Chondrocyte (in vitro differentiated cells): ENCODE results near the gene NIPAL4. TPM values are rescaled to one million over a fixed set of nuclear protein-coding genes. Genes with fewer than 3 reads are reported as not detected.

Experiments used
- DNase-seq: peaks from one replicate; pipeline ENCODE4 v3.0.0; 2021; ENCODE audit warnings: mixed read lengths, low spot score
- H3K27ac Mint-ChIP-seq: one replicate; pipeline ENCODE4 v1.8.0; 2021; ENCODE audit warnings: mild to moderate bottlenecking, moderate library complexity, mixed read lengths; ENCODE audit not compliant: unreplicated experiment
- H3K27me3 Mint-ChIP-seq: 2 replicates; pipeline ENCODE4 v1.8.0; 2021; ENCODE audit warnings: low read depth, mixed read lengths
- H3K36me3 Mint-ChIP-seq: 2 replicates; pipeline ENCODE4 v1.8.0; 2021; ENCODE audit warnings: low read depth, mixed read lengths
- H3K4me1 Mint-ChIP-seq: 2 replicates; pipeline ENCODE4 v1.8.0; 2021; ENCODE audit warnings: low read depth, mild to moderate bottlenecking, mixed read lengths
- H3K4me3 Mint-ChIP-seq: one replicate; pipeline ENCODE4 v1.8.0; 2021; ENCODE audit warnings: mild to moderate bottlenecking, moderate library complexity, mixed read lengths; ENCODE audit not compliant: unreplicated experiment
- H3K9me3 Mint-ChIP-seq: 2 replicates; pipeline ENCODE4 v1.8.0; 2021; ENCODE audit warnings: low read depth, mixed read lengths
- total RNA-seq: library from RNA; stranded (reverse); gene quantifications from 3 replicates; pipeline ENCODE4 v1.2.1, GENCODE V29; 2021
- TF ChIP-seq, protein P1 (sequence below): fragments of 200-600 bp; sonication (generic); IDR thresholded peaks from 2 replicates; pipeline ENCODE4 v1.5.0; 2021; ENCODE audit warnings: antibody characterized with exemption, mild to moderate bottlenecking, moderate library complexity

Gene NIPAL4
- total RNA-seq, 1 donor from 2014 or later: 0.60 TPM

DNA sequence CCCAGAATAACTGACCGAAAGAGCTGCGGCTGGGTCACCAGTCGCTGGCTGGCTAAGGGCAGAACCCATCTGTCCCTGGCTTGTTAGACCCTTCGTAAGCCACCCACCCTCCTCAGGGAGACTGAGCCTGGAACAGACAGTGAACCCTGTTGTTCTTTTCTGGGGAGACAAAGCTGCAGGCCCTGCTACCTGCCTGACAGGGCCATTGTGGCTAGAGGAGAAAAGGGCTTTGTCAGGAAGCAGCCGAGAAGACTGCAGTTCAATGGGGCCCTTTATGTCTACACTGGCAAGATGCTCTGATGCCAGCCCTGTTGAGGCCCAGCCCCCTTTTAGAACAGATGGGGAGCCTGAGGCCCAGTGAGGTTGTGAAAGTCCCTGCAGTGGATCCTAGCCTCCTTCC, 3.7 kb upstream of the NIPAL4 start:
- DNase-seq: no peak
- Mint-ChIP-seq H3K36me3 (no peaks in the 10 kb centered on the region), H3K4me1 (peaks cover 9% of the 10 kb centered on the region), H3K27me3 (no peaks in the 10 kb centered on the region), H3K27ac (no peak overlapping the region), H3K9me3 (no peaks in the 10 kb centered on the region), H3K4me3 (no peak overlapping the region)
- TF ChIP-seq, protein P1, sequence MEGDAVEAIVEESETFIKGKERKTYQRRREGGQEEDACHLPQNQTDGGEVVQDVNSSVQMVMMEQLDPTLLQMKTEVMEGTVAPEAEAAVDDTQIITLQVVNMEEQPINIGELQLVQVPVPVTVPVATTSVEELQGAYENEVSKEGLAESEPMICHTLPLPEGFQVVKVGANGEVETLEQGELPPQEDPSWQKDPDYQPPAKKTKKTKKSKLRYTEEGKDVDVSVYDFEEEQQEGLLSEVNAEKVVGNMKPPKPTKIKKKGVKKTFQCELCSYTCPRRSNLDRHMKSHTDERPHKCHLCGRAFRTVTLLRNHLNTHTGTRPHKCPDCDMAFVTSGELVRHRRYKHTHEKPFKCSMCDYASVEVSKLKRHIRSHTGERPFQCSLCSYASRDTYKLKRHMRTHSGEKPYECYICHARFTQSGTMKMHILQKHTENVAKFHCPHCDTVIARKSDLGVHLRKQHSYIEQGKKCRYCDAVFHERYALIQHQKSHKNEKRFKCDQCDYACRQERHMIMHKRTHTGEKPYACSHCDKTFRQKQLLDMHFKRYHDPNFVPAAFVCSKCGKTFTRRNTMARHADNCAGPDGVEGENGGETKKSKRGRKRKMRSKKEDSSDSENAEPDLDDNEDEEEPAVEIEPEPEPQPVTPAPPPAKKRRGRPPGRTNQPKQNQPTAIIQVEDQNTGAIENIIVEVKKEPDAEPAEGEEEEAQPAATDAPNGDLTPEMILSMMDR: no peak

DNA sequence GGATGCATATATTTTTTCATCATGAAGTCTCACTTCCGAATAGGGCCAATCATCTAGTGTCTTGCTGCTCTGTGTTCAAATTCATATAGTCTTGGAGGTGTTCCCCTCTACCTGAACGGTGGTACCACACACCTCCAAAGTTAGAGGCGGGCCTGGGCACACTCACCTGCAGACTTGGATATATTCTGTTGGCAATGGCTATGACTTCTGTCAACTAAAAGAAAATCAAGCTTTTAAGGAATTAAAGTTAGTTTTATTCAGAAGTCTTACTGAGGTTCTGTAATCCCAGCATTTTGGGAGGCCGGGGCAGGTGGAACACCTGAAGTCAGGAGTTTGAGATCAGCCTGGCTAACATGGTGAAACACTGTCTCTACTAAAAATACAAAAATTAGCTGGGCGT, 2.6 kb upstream of the NIPAL4 start:
- H3K27me3 Mint-ChIP-seq: no peaks in the 10 kb centered on the region
- peaks cover 6% of the 10 kb centered on the region for H3K4me1 Mint-ChIP-seq
- TF ChIP-seq, protein P1: no peak
- H3K27ac Mint-ChIP-seq: no peak overlapping the region
- H3K4me3 Mint-ChIP-seq: no peak overlapping the region
- DNase-seq: no peak
- no peaks in the 10 kb centered on the region for H3K36me3 Mint-ChIP-seq
- H3K9me3 Mint-ChIP-seq: no peaks in the 10 kb centered on the region

DNA sequence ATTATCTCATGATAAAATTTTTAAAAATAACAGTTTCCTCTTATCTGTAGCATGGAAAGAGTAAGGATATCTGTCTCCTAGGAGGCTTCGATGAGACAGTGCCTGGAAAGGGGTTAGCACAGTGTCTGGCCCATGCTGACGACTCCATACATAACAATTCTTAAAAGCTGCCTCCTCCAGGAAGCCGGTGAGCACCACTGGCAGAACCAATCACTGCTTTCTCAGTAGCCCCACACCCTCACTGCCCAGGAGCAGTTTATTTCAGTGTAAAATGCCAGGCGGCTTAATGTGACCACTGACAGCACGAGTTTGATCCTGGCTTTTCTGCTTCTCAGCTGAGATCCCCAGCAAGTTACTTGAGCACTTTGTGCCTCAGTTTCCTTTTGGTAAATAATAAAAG, 1.2 kb upstream of the NIPAL4 start:
- Mint-ChIP-seq H3K27me3 (no peaks in the 10 kb centered on the region), H3K4me3 (no peak overlapping the region), H3K4me1 (peaks cover 9% of the 10 kb centered on the region), H3K27ac (no peak overlapping the region), H3K36me3 (no peaks in the 10 kb centered on the region), H3K9me3 (no peaks in the 10 kb centered on the region)
- TF ChIP-seq, protein P1: no peak
- DNase-seq: no peak

DNA sequence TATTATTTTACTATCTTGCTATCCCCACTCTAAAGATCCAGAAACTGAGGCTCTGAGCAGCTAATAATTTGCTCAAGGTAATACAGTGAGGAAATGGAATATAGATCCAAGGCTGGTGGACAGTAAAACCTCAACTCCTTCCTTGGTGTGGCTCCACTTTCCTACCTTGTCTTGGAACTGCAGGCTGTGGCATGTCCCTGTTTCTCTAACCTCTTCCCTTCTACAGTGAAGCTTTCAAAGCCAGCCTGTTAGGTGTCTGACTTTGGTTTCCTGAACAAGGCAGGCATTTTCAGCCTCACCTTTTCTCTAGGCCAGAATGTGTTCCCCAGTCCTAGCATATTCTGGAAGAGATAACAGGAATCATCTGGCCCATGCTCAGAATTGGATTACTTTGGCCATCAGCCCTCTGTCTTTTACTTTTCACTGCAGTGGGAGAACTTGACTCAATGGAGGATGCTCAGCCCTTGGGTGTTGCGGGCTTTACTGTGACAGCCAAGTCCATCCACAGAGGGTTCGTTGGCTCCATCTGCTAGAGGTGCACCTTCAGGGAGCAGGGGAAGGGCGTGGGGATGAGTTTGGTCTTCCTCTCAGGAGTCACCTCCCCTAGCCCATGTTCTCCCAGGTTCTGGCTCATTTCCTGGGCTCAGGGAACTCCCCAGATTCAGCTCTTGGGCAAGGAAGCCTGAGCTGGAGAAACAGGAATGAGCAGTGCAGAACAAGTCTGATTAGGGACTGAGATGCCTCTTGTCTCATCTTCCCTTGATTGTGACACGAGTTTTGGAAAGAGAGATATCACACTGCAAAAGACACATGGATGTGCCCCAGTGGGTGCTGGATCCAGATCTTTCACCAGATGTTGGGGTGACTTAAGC, 1.1 kb downstream of the NIPAL4 start:
- Mint-ChIP-seq H3K27me3 (no peaks in the 10 kb centered on the region), H3K4me3 (peak overlapping the region; percentile 67), H3K4me1 (peaks cover 21% of the 10 kb centered on the region), H3K27ac (no peak overlapping the region), H3K9me3 (no peaks in the 10 kb centered on the region), H3K36me3 (no peaks in the 10 kb centered on the region)
- TF ChIP-seq, protein P1: no peak
- DNase-seq: no peak

DNA sequence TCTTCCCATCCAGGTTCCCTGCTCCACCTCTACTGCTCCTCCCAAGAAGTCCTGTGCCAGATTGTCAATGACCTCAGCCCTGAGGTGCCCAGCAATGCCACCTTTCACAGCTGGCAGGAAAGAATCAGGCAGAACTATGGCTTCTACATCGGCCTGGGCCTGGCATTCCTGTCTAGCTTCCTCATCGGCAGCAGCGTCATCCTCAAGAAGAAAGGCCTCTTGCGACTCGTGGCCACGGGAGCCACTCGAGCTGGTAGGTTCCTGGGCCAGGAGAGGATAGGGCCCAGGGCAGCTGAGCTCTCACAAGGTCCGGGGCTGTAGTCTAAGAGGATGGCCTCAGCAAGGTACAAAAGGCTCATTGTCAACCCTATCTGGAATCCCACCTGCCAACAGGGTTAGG, 3.1 kb downstream of the NIPAL4 start:
- peaks cover 21% of the 10 kb centered on the region for H3K4me1 Mint-ChIP-seq
- no peak overlapping the region for H3K4me3 Mint-ChIP-seq
- no peak overlapping the region for H3K27ac Mint-ChIP-seq
- H3K27me3 Mint-ChIP-seq: no peaks in the 10 kb centered on the region
- no peaks in the 10 kb centered on the region for H3K36me3 Mint-ChIP-seq
- no peaks in the 10 kb centered on the region for H3K9me3 Mint-ChIP-seq
- TF ChIP-seq, protein P1: no peak
- no peak for DNase-seq
